Brain pericyte (primary cell): ENCODE results near the gene CEACAM20.
"Not testable (repeated sequence)": the region's sequence is repeated elsewhere in the genome, so short reads cannot be mapped to it uniquely, and the experiment has no call there.

Experiments used
- DNase-seq: peaks from one replicate; pipeline ENCODE4 v3.0.0-alpha.2; 2012; ENCODE audit warnings: low read depth, low spot score

CEACAM20 gene

GRCh38 chr19:44529536-44529935, at the start of gene CEACAM20:
Gene CEACAM20, minus strand, starts transcription at chr19:44529675. Its CDS starts 166 bp downstream, at chr19:44529509.
- no peak for DNase-seq

- DNase-seq = no peak
These were observed 48.0 kb upstream of the CEACAM20 start for GRCh38 chr19:44577566-44577874.

- DNase-seq = no peak
These were observed 47.5 kb upstream of the CEACAM20 start for GRCh38 chr19:44576843-44577565.

- no peak for DNase-seq
These were observed 45.7 kb upstream of the CEACAM20 start for GRCh38 chr19:44575116-44575700.

- no peak for DNase-seq
These were observed 44.9 kb upstream of the CEACAM20 start for GRCh38 chr19:44574186-44574950.

- DNase-seq = no peak
These were observed 44.2 kb upstream of the CEACAM20 start for GRCh38 chr19:44573627-44574026.

- no peak for DNase-seq
These were observed 43.7 kb upstream of the CEACAM20 start for GRCh38 chr19:44573183-44573582.

GRCh38 chr19:44572581-44572900, 43.1 kb upstream of the CEACAM20 start:
- DNase-seq = no peak

GRCh38 chr19:44571830-44572580, 42.5 kb upstream of the CEACAM20 start:
- no peak for DNase-seq

GRCh38 chr19:44570984-44571684, 41.7 kb upstream of the CEACAM20 start:
- no peak for DNase-seq

- DNase-seq = no peak
These were observed 41.1 kb upstream of the CEACAM20 start for GRCh38 chr19:44570603-44570983.

GRCh38 chr19:44567745-44568144, 38.3 kb upstream of the CEACAM20 start:
- no peak for DNase-seq

GRCh38 chr19:44566984-44567383, 37.5 kb upstream of the CEACAM20 start:
- no peak for DNase-seq

- DNase-seq = not testable (repeated sequence)
These were observed 33.7 kb upstream of the CEACAM20 start for GRCh38 chr19:44563086-44563655.

GRCh38 chr19:44557933-44558332, 28.5 kb upstream of the CEACAM20 start:
- DNase-seq = no peak

GRCh38 chr19:44554641-44555246, 25.3 kb upstream of the CEACAM20 start:
- DNase-seq = no peak

- no peak for DNase-seq
These were observed 24.1 kb upstream of the CEACAM20 start for GRCh38 chr19:44553478-44554171.

GRCh38 chr19:44552324-44552723, 22.8 kb upstream of the CEACAM20 start:
- DNase-seq = no peak

GRCh38 chr19:44551850-44552249, 22.4 kb upstream of the CEACAM20 start:
- DNase-seq = no peak

GRCh38 chr19:44550976-44551375, 21.5 kb upstream of the CEACAM20 start:
- DNase-seq = not testable (repeated sequence)
